SK-N-SH treated with all-trans-retinoic acid at 6 μM for 48 hours (cell line): ENCODE data around the gene ASB7.

Experiments
- GLIS3 ChIP-seq: fragments of 250-450 bp; sonication (Bioruptor Pico); IDR thresholded peaks from 2 replicates; pipeline ENCODE4 v1.5.0; 2020; ENCODE audit warnings: mild to moderate bottlenecking, moderate library complexity
- ZFP3 ChIP-seq: fragments of 250-450 bp; sonication (Bioruptor Pico); IDR thresholded peaks from 2 replicates; pipeline ENCODE4 v1.5.0; 2020; ENCODE audit warnings: mild to moderate bottlenecking, moderate library complexity
- TF ChIP-seq, protein P1 (sequence below): fragments of 250-450 bp; sonication (Bioruptor Pico); IDR thresholded peaks from 2 replicates; pipeline ENCODE4 v1.5.1; 2020; ENCODE audit warnings: low read depth, mild to moderate bottlenecking, moderate library complexity
- TF ChIP-seq, protein P2 (sequence below): fragments of 250-450 bp; sonication (Bioruptor Pico); IDR thresholded peaks from 2 replicates; pipeline ENCODE4 v1.8.0; 2020; ENCODE audit warnings: mild to moderate bottlenecking, moderate library complexity, borderline replicate concordance

DNA sequence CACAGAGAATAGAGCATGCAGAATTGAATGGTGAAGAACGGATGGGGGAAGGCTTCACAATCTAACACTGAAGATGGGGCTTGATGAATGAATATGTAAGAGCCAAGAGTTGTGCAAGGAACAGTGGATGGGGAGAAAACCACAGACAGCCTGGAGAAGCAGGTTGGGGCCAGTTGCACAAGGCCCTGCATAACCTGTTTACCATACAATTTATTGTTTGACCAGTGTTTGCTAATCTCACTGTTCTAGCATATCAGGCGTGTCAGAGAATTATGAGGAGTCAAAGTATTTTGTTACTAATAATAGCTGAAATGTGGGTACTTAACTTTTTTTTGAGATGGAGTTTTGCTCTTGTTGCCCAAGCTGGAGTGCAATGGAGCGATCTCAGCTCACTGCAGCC, 36.8 kb upstream of the ASB7 start:
- TF ChIP-seq GLIS3 (no peak), ZFP3 (CRISPR knock-in tag) (no peak)
- TF ChIP-seq, protein P1, sequence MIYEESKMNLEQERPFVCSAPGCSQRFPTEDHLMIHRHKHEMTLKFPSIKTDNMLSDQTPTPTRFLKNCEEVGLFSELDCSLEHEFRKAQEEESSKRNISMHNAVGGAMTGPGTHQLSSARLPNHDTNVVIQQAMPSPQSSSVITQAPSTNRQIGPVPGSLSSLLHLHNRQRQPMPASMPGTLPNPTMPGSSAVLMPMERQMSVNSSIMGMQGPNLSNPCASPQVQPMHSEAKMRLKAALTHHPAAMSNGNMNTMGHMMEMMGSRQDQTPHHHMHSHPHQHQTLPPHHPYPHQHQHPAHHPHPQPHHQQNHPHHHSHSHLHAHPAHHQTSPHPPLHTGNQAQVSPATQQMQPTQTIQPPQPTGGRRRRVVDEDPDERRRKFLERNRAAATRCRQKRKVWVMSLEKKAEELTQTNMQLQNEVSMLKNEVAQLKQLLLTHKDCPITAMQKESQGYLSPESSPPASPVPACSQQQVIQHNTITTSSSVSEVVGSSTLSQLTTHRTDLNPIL (CRISPR knock-in tag), result no peak
- TF ChIP-seq, protein P2, sequence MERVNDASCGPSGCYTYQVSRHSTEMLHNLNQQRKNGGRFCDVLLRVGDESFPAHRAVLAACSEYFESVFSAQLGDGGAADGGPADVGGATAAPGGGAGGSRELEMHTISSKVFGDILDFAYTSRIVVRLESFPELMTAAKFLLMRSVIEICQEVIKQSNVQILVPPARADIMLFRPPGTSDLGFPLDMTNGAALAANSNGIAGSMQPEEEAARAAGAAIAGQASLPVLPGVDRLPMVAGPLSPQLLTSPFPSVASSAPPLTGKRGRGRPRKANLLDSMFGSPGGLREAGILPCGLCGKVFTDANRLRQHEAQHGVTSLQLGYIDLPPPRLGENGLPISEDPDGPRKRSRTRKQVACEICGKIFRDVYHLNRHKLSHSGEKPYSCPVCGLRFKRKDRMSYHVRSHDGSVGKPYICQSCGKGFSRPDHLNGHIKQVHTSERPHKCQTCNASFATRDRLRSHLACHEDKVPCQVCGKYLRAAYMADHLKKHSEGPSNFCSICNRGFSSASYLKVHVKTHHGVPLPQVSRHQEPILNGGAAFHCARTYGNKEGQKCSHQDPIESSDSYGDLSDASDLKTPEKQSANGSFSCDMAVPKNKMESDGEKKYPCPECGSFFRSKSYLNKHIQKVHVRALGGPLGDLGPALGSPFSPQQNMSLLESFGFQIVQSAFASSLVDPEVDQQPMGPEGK (CRISPR knock-in tag), result no peak
